OCI-M2 (cell line): Measurements from ENCODE around the gene SLC4A1AP.
"Not testable (repeated sequence)": the region's sequence is repeated elsewhere in the genome, so short reads cannot be mapped to it uniquely, and the experiment has no call there.

Source experiments
- DNase-seq: peaks from one replicate; lab custom pipeline; 2025; ENCODE audit not compliant: unreplicated experiment; lab: John Stamatoyannopoulos, UW

SLC4A1AP gene

DNA sequence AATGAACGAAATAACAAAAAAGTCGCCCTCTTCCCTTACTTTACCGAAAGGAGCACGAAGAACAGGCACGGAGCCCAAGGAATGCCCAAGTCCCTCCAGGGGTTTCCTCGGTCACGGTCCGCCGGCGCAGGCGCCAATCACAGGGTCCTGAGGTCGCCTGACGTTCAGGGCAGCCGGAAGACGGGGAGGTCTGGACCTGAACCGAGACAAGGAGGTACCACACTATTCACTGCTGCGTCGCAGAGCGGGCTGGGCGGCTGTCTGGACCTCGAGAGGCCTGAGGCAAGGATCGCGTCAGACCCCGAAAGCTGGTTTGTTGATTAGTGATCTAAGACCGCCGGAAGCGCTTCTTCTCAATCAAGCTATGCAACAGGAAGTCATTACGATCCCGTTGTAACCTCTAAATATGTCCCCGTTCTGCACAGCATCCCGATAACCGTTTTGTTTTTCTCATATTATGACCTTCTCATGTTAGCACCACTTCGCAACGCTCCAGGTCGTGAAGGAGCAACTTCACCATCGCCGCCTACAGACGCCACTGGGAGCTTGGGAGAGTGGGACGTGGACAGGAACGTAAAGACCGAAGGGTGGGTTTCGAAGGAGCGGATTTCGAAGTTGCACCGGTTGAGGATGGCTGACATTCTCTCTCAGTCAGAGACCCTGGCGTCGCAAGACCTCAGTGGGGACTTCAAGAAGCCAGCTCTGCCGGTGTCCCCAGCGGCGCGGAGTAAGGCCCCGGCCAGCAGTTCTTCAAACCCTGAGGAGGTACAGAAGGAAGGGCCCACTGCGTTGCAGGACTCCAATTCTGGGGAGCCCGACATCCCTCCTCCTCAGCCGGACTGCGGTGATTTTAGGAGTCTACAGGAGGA, at the start of gene SLC4A1AP, which contains the start of gene SUPT7L:
TSS of gene SLC4A1AP (plus strand) at position 605 of the 869 bp plus-strand sequence. CDS start at position 631, 26 bp downstream.
TSS of gene SUPT7L (minus strand) at position 330 of the 869 bp plus-strand sequence. CDS start 1,422 bp downstream, outside the sequence.
- peak; percentile 67 for DNase-seq

DNA sequence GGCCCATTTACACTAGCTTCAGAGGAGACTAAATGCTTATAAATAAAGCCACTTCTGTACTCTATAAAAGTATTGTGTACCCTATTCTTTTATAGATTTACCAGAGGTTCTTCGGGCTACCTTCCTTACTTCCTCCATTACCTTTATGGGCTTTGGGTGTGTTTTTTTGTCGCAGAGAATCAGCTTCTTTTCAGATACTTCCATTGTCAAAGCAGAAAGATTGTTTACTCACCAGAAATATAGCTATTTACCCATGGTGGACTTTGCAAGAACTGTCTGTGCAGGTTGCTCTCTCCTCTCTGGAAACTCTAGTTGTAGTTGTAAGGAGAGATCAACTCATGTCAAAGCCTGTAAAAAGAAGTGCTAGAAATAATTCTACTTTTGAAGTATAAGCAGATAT, 49.7 kb upstream of the SLC4A1AP start:
- DNase-seq: no peak

DNA sequence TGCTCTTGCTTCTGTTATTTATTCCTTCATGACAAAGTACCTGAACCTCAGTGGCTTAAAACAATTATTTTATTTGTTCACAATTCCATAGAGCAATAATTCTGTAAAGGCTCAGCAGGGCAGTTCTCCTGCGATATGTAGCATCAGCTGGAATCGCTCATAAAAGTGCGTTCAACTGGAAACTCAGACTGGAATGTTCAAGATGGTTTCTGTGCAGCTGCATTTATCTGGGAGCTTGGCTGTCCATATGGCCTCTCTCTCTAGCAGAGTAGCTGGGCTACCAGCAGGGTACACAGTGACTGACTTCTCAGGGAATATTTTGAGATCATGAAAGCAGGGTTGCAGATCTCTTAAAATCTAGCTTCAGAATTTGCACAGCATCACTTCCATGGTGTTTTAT, 48.4 kb upstream of the SLC4A1AP start:
- no peak for DNase-seq

GRCh38 chr2:27621524-27621923, 42.2 kb upstream of the SLC4A1AP start:
- no peak for DNase-seq

DNA sequence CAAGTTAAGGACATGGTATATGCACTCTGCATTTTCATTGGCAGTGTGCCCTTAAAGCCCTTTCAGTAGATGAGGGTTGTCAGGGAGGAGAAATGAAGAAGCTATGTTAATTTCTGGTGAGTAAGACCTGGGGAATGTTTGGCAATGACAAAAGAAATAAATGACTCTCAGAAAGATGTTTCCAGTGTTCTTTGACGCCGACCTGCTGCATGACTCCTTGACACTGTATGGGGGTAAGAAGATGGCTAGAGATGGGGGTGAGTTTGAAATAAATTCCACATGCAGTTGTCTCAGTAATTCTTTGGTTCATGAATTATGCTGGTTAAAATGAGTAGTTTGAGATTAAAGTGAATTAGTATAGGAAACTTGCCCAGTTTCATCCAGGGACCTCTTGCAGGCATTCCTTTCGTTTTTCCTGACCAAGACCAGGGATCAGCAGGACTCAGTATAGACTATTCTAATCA, 40.7 kb upstream of the SLC4A1AP start:
- DNase-seq: no peak

DNA sequence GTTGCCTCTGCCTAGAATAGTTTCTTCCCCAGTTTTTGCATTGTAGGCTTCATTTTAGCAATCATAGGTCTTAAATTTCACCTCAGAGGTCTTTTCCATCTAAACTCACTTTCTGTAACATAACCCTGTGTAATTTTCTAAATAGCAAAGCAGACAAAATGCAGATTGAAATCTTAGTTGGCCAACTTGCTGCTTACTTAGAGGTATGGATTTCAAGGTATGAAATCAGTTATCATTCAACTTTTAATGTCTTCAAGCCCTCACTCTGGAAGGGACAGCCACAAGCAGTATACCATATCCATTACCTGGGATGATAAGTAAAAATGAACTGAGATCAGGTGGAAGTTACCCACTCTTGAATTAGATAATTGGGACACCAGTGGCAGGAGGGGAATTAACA, 38.7 kb upstream of the SLC4A1AP start:
- DNase-seq: no peak

DNA sequence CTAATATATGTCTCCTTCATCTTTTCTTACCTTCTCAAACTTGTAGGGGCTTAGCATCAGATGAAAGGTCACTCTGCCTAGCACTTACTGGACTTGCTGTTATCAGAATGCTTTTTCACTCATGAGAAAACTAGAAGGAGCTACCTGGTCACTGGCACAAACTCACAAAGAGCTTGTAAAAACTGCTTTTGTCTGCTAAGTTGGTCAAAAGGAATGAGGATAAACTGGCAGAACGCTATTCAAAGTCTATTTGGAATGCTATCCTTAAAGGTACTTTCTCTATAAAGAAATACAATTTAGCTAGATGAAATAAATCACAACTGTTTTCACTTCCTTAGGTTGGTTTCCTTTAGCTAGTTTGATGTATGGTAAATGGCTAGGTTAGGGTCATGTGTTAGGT, 37.4 kb upstream of the SLC4A1AP start:
- DNase-seq: not testable (repeated sequence)

GRCh38 chr2:27626921-27627320, 36.8 kb upstream of the SLC4A1AP start:
- DNase-seq: not testable (repeated sequence)

GRCh38 chr2:27627963-27628766, 35.5 kb upstream of the SLC4A1AP start:
- no peak for DNase-seq

- peak; percentile 34 for DNase-seq
Observed at GRCh38 chr2:27628767-27629709, 34.7 kb upstream of the SLC4A1AP start, which contains the start of the genes CCDC121 and GPN1. Gene CCDC121 (minus strand): TSS chr2:27629012. CDS start chr2:27627799, 1,213 bp downstream. Gene GPN1 (plus strand): TSS chr2:27629050. CDS start chr2:27629059, 9 bp downstream.

- not testable (repeated sequence) for DNase-seq
Observed at GRCh38 chr2:27630257-27630656, 33.4 kb upstream of the SLC4A1AP start.

DNA sequence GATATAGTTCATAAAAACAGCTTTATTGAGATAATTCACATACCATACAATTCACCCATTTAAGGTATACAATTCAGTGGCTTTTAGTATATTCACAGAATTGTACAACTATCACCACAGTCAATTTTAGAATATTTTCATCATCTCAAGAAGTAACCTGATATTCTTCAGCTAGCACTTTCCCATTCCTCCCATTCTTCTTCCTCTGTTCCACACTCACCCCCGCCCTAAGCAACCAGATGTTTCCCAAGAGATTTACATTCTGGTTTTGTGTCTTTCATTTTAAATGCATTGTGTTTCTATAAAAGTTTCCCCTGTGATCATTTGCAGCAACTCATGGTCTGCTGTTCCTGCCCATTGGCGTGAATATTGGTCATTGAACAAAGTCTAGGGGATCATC, 29.4 kb upstream of the SLC4A1AP start:
- DNase-seq: no peak

GRCh38 chr2:27636766-27637165, 26.9 kb upstream of the SLC4A1AP start:
- no peak for DNase-seq

DNA sequence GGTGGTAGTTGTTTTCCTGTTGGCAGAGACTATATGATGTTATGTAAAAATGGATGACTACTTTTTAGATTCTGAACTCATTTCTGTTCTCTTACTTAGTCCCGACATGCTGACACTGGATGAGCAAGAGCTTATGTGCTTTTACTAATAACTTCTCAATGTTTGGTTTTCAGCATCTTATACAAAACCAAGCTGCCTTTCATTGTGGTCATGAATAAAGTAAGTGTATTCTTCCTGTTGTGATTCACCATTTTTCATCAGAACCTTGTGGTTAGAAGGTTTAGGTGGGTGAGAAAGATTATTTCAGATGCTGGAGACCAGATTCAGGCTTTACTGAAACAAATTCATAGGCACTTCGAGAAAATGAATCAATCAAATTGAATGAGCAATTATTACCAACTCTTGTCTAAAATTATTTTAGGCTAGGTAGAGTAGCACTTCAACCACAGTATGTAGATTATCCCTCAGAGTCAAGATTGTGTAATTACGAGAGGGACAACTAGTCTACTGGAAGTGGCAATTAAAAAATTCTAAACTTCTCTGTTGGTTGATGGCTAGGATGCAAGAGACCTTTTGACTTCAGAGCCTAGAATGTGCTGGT, 25.6 kb upstream of the SLC4A1AP start:
- DNase-seq: no peak

GRCh38 chr2:27638709-27639108, 25.0 kb upstream of the SLC4A1AP start:
- no peak for DNase-seq

GRCh38 chr2:27640722-27641245, 22.9 kb upstream of the SLC4A1AP start:
- no peak for DNase-seq

DNA sequence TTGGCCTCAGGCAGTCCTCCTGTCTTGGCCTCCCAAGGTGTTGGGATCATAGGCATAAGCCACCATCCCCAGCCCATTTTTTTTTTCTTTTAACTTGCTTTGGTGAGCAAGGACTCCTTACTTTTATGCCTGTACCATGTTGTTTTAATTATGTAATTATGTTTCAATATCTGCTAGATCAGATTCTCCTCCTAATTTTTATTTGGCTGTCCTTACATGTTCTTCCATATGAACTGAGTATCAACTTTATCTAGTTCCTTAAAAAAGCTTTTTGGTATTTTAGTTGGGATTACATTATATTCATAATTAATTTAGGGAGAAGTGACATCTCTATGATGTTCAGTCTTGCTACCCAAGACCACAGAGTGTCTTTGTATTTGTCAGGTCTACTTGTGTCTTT, 18.5 kb upstream of the SLC4A1AP start:
- no peak for DNase-seq

DNA sequence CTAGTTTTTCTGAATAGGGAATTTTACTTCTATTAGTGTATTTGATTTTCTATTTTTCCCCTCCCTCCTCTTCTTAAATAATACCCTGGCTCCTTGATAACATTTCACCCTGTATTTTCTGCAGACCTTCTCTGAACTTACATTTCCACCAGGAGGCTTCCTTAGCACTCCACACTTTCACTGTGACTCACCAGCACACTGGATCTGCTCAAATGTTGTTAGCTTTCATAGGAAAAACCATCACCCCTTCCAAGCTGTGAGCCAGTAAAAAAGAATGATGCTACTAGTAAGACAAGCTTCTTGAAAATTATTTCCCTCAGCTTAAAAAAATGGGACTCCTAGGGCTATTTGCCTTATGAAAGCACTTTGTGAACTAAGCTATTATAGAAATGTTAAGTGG, 16.4 kb upstream of the SLC4A1AP start:
- DNase-seq: no peak

- no peak for DNase-seq
Observed at GRCh38 chr2:27647737-27648136, 16.0 kb upstream of the SLC4A1AP start.

DNA sequence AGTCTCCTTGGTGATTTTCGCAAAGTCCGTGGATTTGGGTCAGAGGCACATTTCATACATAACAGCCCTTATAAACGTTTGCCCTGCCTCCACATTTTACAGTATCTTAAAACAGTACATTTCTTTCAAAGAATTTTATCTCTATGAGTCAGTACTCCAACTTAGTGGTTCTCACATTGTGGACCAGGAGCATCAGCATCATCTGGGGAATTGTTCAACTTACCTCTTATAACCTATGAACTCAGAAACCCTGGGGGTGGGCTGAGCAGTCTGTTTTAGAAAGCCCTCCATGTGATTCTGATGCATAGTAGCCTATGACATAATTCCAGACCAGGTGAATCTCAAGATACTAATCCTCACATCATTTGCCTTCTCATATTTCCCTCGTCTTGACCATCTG, 12.6 kb upstream of the SLC4A1AP start:
- no peak for DNase-seq
